CD4-positive, CD25-positive, alpha-beta regulatory T cell (primary cell): ENCODE results near the gene ATAD3B. TPM values are rescaled to one million over a fixed set of nuclear protein-coding genes. Genes with fewer than 3 reads are reported as not detected.
"Not testable (repeated sequence)": the region's sequence is repeated elsewhere in the genome, so short reads cannot be mapped to it uniquely, and the experiment has no call there.

ENCODE experiments used
- ATAC-seq, 2 donors: fragments of 150-1000 bp; cut with Tn5 transposase; one replicate each; pipeline ENCODE4 v1.10.0; 2021; ENCODE audit warnings: low read depth in 2 of 2, moderate number of reproducible peaks in 2 of 2, moderate library complexity in 1 of 2
- DNase-seq, 3 donors: peaks; one replicate each; pipeline versions ENCODE4 v3.0.0 to v3.0.0-alpha.2; 2012 to 2022; ENCODE audit warnings: mixed read lengths in 1 of 3
- H3K27ac ChIP-seq: one replicate; pipeline ENCODE4 v1.7.0; 2013; ENCODE audit warnings: mild to moderate bottlenecking, low read length; ENCODE audit not compliant: insufficient read depth, poor library complexity, severe bottlenecking
- H3K27me3 ChIP-seq: one replicate; pipeline ENCODE4 v1.7.0; 2013; ENCODE audit warnings: low read length; ENCODE audit not compliant: control insufficient read depth, insufficient read depth
- H3K36me3 ChIP-seq: one replicate; pipeline ENCODE4 v1.7.0; 2013; ENCODE audit warnings: mild to moderate bottlenecking, low read length, moderate library complexity; ENCODE audit not compliant: control insufficient read depth, insufficient read depth
- H3K4me1 ChIP-seq: 2 replicates; pipeline ENCODE4 v1.7.0; 2013; ENCODE audit warnings: mild to moderate bottlenecking, low read length; ENCODE audit not compliant: insufficient read depth, control insufficient read depth, poor library complexity, severe bottlenecking
- H3K4me3 ChIP-seq: one replicate; pipeline ENCODE4 v1.7.0; 2013; ENCODE audit warnings: low read depth, mild to moderate bottlenecking, low read length, moderate library complexity
- H3K9me3 ChIP-seq, 2 experiments: 1 replicate in 1 of 2; 2 replicates in 1 of 2; pipeline ENCODE4 v1.7.0; 2013; ENCODE audit warnings: low read length in 2 of 2, mild to moderate bottlenecking in 1 of 2, moderate library complexity in 1 of 2; ENCODE audit not compliant: control insufficient read depth in 2 of 2
- H3K27ac Mint-ChIP-seq, 3 donors: one replicate each; pipeline ENCODE4 v1.8.0; 2020 to 2022; ENCODE audit warnings: mild to moderate bottlenecking in 3 of 3, mixed read lengths in 3 of 3, moderate library complexity in 2 of 3
- H3K27me3 Mint-ChIP-seq: one replicate; pipeline ENCODE4 v1.8.0; 2022; ENCODE audit warnings: mild to moderate bottlenecking, mixed read lengths
- H3K36me3 Mint-ChIP-seq: one replicate; pipeline ENCODE4 v1.8.0; 2020; ENCODE audit warnings: mixed read lengths
- H3K4me1 Mint-ChIP-seq, 4 donors: one replicate each; pipeline ENCODE4 v1.8.0; 2020 to 2022; ENCODE audit warnings: mixed read lengths in 4 of 4, mild to moderate bottlenecking in 1 of 4
- H3K4me3 Mint-ChIP-seq, 4 donors: one replicate each; pipeline ENCODE4 v1.8.0; 2020 to 2022; ENCODE audit warnings: mild to moderate bottlenecking in 4 of 4, mixed read lengths in 4 of 4, moderate library complexity in 3 of 4
- H3K9me3 Mint-ChIP-seq, 7 donors: one replicate each; pipeline ENCODE4 v1.8.0; 2020 to 2022; ENCODE audit warnings: mixed read lengths in 7 of 7, mild to moderate bottlenecking in 3 of 7, moderate library complexity in 2 of 7
- polyA plus RNA-seq, 4 donors: library from polyadenylated mRNA; unstranded; fragments of 300-500 nt; fragmentation: Illumina TruSeq; gene quantifications; one replicate each; pipeline ENCODE4 v1.2.3, GENCODE V29; 2021
- total RNA-seq: library from RNA; stranded (reverse); gene quantifications from one replicate; pipeline ENCODE4 v1.2.3, GENCODE V29; 2022

ATAD3B gene
- total and polyA plus RNA-seq, 5 donors from 2014 or later, result 2.3 to 39.4 (median 3.6) TPM

- ATAC-seq (no peak), DNase-seq (no peak)
- H3K36me3 Mint-ChIP-seq, result no peaks in the 10 kb centered on the region
- no peaks in the 10 kb centered on the region for H3K36me3 ChIP-seq
- H3K27me3 ChIP-seq, result no peaks in the 10 kb centered on the region
- peaks cover 8% of the 10 kb centered on the region for H3K4me1 ChIP-seq
- H3K9me3 ChIP-seq, result no peaks in the 10 kb centered on the region
- no peak overlapping the region for H3K27ac ChIP-seq
- H3K9me3 Mint-ChIP-seq, result peaks cover 0 to 5% (median 0%) of the 10 kb centered on the region in 7 donors
- no peak overlapping the region for H3K4me3 ChIP-seq
- H3K4me1 Mint-ChIP-seq, result peaks cover 0 to 5% (median 0%) of the 10 kb centered on the region in 4 donors
- H3K27ac Mint-ChIP-seq, result no peak overlapping the region
- no peak overlapping the region for H3K4me3 Mint-ChIP-seq
- H3K27me3 Mint-ChIP-seq, result peaks cover 33% of the 10 kb centered on the region
Observed at GRCh38 chr1:1426496-1427105, 45.0 kb upstream of the ATAD3B start.

GRCh38 chr1:1427106-1427819, 44.3 kb upstream of the ATAD3B start:
- no peak overlapping the region for H3K27ac Mint-ChIP-seq
- peaks cover 8% of the 10 kb centered on the region for H3K4me1 ChIP-seq
- H3K36me3 Mint-ChIP-seq, result no peaks in the 10 kb centered on the region
- peaks cover 0 to 5% (median 0%) of the 10 kb centered on the region in 4 donors for H3K4me1 Mint-ChIP-seq
- ATAC-seq (no peak), DNase-seq (no peak)
- no peak overlapping the region for H3K4me3 ChIP-seq
- H3K27me3 ChIP-seq, result no peaks in the 10 kb centered on the region
- no peaks in the 10 kb centered on the region for H3K36me3 ChIP-seq
- H3K4me3 Mint-ChIP-seq, result no peak overlapping the region
- no peaks in the 10 kb centered on the region for H3K9me3 ChIP-seq
- H3K27ac ChIP-seq, result no peak overlapping the region
- H3K9me3 Mint-ChIP-seq, result peaks cover 0 to 5% (median 0%) of the 10 kb centered on the region in 7 donors
- H3K27me3 Mint-ChIP-seq, result peaks cover 29% of the 10 kb centered on the region

DNA sequence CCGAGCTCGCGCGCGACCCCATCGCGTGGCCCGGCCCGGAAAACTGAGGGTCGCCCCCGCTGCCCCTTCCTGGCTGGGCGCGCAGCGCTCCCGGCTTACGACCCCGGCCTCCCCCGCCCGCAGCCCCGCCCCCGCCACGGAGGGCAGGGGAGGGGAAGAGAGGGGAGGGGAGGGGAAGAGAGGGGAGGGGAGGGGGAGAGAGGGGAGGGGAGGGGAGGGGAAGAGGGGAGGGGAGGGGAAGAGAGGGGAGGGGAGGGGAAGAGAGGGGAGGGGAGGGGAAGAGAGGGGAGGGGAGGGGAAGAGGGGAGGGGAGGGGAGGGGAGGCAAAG, 43.8 kb upstream of the ATAD3B start:
- peaks cover 0 to 5% (median 0%) of the 10 kb centered on the region in 7 donors for H3K9me3 Mint-ChIP-seq
- H3K27me3 ChIP-seq, result no peaks in the 10 kb centered on the region

DNA sequence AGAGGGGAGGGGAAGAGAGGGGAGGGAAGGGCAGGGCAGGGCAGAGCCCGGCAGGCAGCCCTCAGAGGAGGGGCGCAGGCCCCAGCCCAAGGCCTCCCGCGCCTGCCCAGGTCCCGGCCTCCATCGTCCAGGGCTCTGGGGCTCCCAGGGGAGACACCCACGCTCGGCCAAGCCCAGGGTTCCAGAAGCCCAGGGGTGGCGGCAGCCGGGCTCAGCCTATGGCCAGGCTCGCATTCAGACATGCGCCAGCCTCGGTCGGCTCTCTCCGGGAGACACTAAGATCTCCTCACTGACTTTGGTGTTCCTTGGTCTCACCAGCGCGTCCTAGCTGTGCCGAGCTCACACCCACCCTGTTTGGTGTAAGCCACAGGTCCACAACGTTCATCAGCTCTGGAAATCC, 43.4 kb upstream of the ATAD3B start:
- Mint-ChIP-seq H3K27me3 (peaks cover 25% of the 10 kb centered on the region), H3K4me3 (peak overlapping the region in 2 of 4 donors; percentile 28 to 58)

More for the DNA sequence above, 43.8 kb upstream of the ATAD3B start:
- Mint-ChIP-seq H3K36me3 (no peaks in the 10 kb centered on the region), H3K4me1 (peaks cover 0 to 5% (median 0%) of the 10 kb centered on the region in 4 donors), H3K27ac (no peak overlapping the region), H3K27me3 (peaks cover 25% of the 10 kb centered on the region), H3K4me3 (no peak overlapping the region)
- H3K9me3 ChIP-seq, result no peaks in the 10 kb centered on the region
- no peaks in the 10 kb centered on the region for H3K36me3 ChIP-seq
- peaks cover 8% of the 10 kb centered on the region for H3K4me1 ChIP-seq
- no peak overlapping the region for H3K4me3 ChIP-seq
- ATAC-seq (no peak), DNase-seq (no peak)
- no peak overlapping the region for H3K27ac ChIP-seq

GRCh38 chr1:1428967-1429366, 42.6 kb upstream of the ATAD3B start:
- not testable (repeated sequence) for H3K4me1 Mint-ChIP-seq, H3K4me3 Mint-ChIP-seq, H3K27ac ChIP-seq, DNase-seq, H3K4me1 ChIP-seq, H3K36me3 Mint-ChIP-seq, H3K9me3 Mint-ChIP-seq, H3K36me3 ChIP-seq, ATAC-seq, H3K27ac Mint-ChIP-seq, H3K27me3 ChIP-seq, H3K4me3 ChIP-seq, H3K9me3 ChIP-seq
- peaks cover 25% of the 10 kb centered on the region for H3K27me3 Mint-ChIP-seq

More for the DNA sequence above, 43.4 kb upstream of the ATAD3B start:
- Histone ChIP-seq H3K27me3 (no peaks in the 10 kb centered on the region), H3K9me3 (no peaks in the 10 kb centered on the region), H3K36me3 (no peaks in the 10 kb centered on the region), H3K4me1 (peaks cover 8% of the 10 kb centered on the region), H3K27ac (no peak overlapping the region), H3K4me3 (no peak overlapping the region)
- ATAC-seq (no peak), DNase-seq (no peak)
- H3K36me3 Mint-ChIP-seq, result no peaks in the 10 kb centered on the region
- peaks cover 0 to 5% (median 0%) of the 10 kb centered on the region in 4 donors for H3K4me1 Mint-ChIP-seq
- H3K27ac Mint-ChIP-seq, result no peak overlapping the region
- peaks cover 0 to 5% (median 0%) of the 10 kb centered on the region in 7 donors for H3K9me3 Mint-ChIP-seq

DNA sequence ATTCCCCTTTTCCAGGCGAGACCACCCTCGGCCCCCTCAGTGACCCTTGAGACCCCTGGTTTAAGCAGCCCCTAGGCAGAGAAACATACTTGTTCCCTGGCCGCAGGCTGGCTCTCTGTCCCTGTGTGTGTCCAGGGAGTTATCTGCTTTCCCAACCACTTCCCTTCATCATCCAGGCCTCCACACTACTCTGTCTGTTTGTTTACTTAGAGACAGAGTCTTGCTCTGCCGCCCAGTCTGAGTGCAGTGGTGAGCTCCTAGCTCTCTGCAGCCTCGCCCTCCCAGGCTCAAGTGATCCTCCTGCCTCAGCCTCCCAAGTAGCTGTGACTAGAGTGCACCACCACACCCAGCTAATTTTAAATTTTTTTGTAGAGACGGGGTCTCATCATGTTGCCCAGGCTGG, 41.9 kb upstream of the ATAD3B start:
- H3K4me3 ChIP-seq, result no peak overlapping the region
- Mint-ChIP-seq H3K27me3 (peaks cover 25% of the 10 kb centered on the region), H3K27ac (peak overlapping the region in 1 of 3 donors; percentile 55), H3K4me3 (peak overlapping the region in 1 of 4 donors; percentile 3), H3K9me3 (peaks cover 0 to 3% (median 0%) of the 10 kb centered on the region in 7 donors), H3K4me1 (peaks cover 0 to 5% (median 0%) of the 10 kb centered on the region in 4 donors), H3K36me3 (no peaks in the 10 kb centered on the region)
- no peak for DNase-seq
- H3K4me1 ChIP-seq, result peaks cover 8% of the 10 kb centered on the region
- H3K27me3 ChIP-seq, result no peaks in the 10 kb centered on the region
- no peaks in the 10 kb centered on the region for H3K9me3 ChIP-seq
- H3K27ac ChIP-seq, result no peak overlapping the region
- H3K36me3 ChIP-seq, result no peaks in the 10 kb centered on the region
- ATAC-seq, result no peak

- H3K9me3 ChIP-seq, result no peaks in the 10 kb centered on the region
- no peak overlapping the region for H3K4me3 ChIP-seq
- Mint-ChIP-seq H3K27ac (peak overlapping the region in 1 of 3 donors; percentile 55), H3K27me3 (peaks cover 26% of the 10 kb centered on the region), H3K4me3 (peak overlapping the region in 1 of 4 donors; percentile 3), H3K9me3 (peaks cover 0 to 3% (median 0%) of the 10 kb centered on the region in 7 donors), H3K4me1 (peaks cover 0 to 3% (median 0%) of the 10 kb centered on the region in 4 donors), H3K36me3 (no peaks in the 10 kb centered on the region)
- H3K27me3 ChIP-seq, result peaks cover 4% of the 10 kb centered on the region
- DNase-seq (no peak), ATAC-seq (no peak)
- H3K36me3 ChIP-seq, result no peaks in the 10 kb centered on the region
- peaks cover 11% of the 10 kb centered on the region for H3K4me1 ChIP-seq
- no peak overlapping the region for H3K27ac ChIP-seq
Observed at GRCh38 chr1:1430114-1430982, 41.2 kb upstream of the ATAD3B start.
